WERI-Rb-1 (cell line): ENCODE results near the gene CD81.
"Not testable (repeated sequence)": the region's sequence is repeated elsewhere in the genome, so short reads cannot be mapped to it uniquely, and the experiment has no call there.

ENCODE experiments used
- DNase-seq: peaks from one replicate; pipeline ENCODE4 v3.0.0-alpha.2; 2020
- H3K27ac ChIP-seq: fragments of 250-450 bp; sonication (Bioruptor Pico); 2 replicates; pipeline ENCODE4 v1.5.1; 2020; ENCODE audit warnings: mild to moderate bottlenecking, moderate library complexity
- H3K27me3 ChIP-seq: fragments of 250-450 bp; sonication (Bioruptor Pico); 2 replicates; pipeline ENCODE4 v1.5.1; 2021; ENCODE audit warnings: mild to moderate bottlenecking, low read depth, moderate library complexity; ENCODE audit not compliant: insufficient read depth, severe bottlenecking
- H3K36me3 ChIP-seq: fragments of 250-450 bp; sonication (Bioruptor Pico); 2 replicates; pipeline ENCODE4 v1.5.1; 2020; ENCODE audit warnings: mild to moderate bottlenecking, moderate library complexity
- H3K4me3 ChIP-seq: 2 replicates; pipeline ENCODE4 v1.5.1; 2011; ENCODE audit warnings: low read depth, mild to moderate bottlenecking, control low read depth, low read length
- H3K9me3 ChIP-seq: fragments of 250-450 bp; sonication (Bioruptor Pico); 2 replicates; pipeline ENCODE4 v1.5.1; 2021; ENCODE audit warnings: mild to moderate bottlenecking, moderate library complexity; ENCODE audit not compliant: severe bottlenecking
- CTCF ChIP-seq: IDR thresholded peaks from 2 replicates; pipeline ENCODE4 v1.5.1; 2011; ENCODE audit warnings: low read depth, mild to moderate bottlenecking, control low read depth, inconsistent platforms, low read length

CD81 gene

GRCh38 chr11:2360081-2360642 is 16.9 kb upstream of the CD81 start:
- DNase-seq = no peak

GRCh38 chr11:2361565-2361964 is 15.5 kb upstream of the CD81 start:
- no peak for DNase-seq
- H3K27ac ChIP-seq = no peak overlapping the region
- H3K27me3 ChIP-seq = no peaks in the 10 kb centered on the region
- H3K9me3 ChIP-seq = no peaks in the 10 kb centered on the region
- no peak for TF ChIP-seq CTCF
- no peaks in the 10 kb centered on the region for H3K36me3 ChIP-seq
- H3K4me3 ChIP-seq = no peak overlapping the region

More at GRCh38 chr11:2360081-2360642, 16.9 kb upstream of the CD81 start:
- H3K36me3 ChIP-seq = no peaks in the 10 kb centered on the region
- no peak for TF ChIP-seq CTCF
- no peak overlapping the region for H3K27ac ChIP-seq
- H3K4me3 ChIP-seq = no peak overlapping the region
- no peaks in the 10 kb centered on the region for H3K9me3 ChIP-seq
- H3K27me3 ChIP-seq = no peaks in the 10 kb centered on the region

GRCh38 chr11:2362414-2362813 is 14.7 kb upstream of the CD81 start:
- no peak overlapping the region for H3K27ac ChIP-seq
- no peak overlapping the region for H3K4me3 ChIP-seq
- H3K9me3 ChIP-seq = no peaks in the 10 kb centered on the region
- H3K36me3 ChIP-seq = no peaks in the 10 kb centered on the region
- H3K27me3 ChIP-seq = no peaks in the 10 kb centered on the region
- DNase-seq = no peak
- no peak for TF ChIP-seq CTCF

GRCh38 chr11:2363130-2363529 is 14.0 kb upstream of the CD81 start:
- Histone ChIP-seq H3K4me3 (no peak overlapping the region), H3K9me3 (no peaks in the 10 kb centered on the region), H3K27ac (no peak overlapping the region), H3K27me3 (no peaks in the 10 kb centered on the region), H3K36me3 (no peaks in the 10 kb centered on the region)
- DNase-seq = no peak
- TF ChIP-seq CTCF = no peak

- TF ChIP-seq CTCF = no peak
- Histone ChIP-seq H3K27me3 (no peaks in the 10 kb centered on the region), H3K27ac (no peak overlapping the region), H3K9me3 (no peaks in the 10 kb centered on the region), H3K4me3 (no peak overlapping the region), H3K36me3 (no peaks in the 10 kb centered on the region)
- DNase-seq = no peak
Observed at GRCh38 chr11:2363577-2364370, 13.3 kb upstream of the CD81 start.

GRCh38 chr11:2364386-2364785 is 12.7 kb upstream of the CD81 start:
- not testable (repeated sequence) for H3K27ac ChIP-seq, H3K36me3 ChIP-seq, H3K27me3 ChIP-seq, DNase-seq, H3K4me3 ChIP-seq, H3K9me3 ChIP-seq
